Stimulated activated CD4-positive, alpha-beta T cell treated with anti-CD3 and anti-CD28 coated beads, TNF-alpha, amount 100 ng/mL, for 1 hour (primary cell): ENCODE results near the gene ATOH7.
"Not testable (repeated sequence)": the region's sequence is repeated elsewhere in the genome, so short reads cannot be mapped to it uniquely, and the experiment has no call there.

Experiments
- DNase-seq, 3 donors: peaks; one replicate each; pipeline ENCODE4 v3.0.0-alpha.2; 2020; ENCODE audit warnings: low read depth in 3 of 3, low spot score in 1 of 3

ATOH7 gene

DNA sequence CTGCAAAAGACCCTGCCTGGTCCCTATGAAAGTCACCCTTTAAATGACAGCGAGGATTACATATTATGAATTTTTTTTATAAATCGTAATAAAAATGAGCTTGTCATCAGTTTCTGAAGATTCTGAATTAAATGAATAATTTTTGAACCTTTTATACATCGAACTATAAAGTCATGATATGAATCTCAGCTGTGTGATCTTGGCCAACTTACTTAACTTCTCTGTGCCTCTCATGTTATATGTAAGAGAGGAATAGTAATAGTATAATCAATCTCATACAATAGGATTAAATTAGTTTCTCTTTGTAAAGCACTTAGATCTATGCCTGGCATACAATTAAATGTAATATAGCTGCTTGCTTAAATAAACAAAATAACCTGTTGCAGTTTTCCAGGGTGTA, 5.3 kb upstream of the ATOH7 start:
- DNase-seq = no peak

DNA sequence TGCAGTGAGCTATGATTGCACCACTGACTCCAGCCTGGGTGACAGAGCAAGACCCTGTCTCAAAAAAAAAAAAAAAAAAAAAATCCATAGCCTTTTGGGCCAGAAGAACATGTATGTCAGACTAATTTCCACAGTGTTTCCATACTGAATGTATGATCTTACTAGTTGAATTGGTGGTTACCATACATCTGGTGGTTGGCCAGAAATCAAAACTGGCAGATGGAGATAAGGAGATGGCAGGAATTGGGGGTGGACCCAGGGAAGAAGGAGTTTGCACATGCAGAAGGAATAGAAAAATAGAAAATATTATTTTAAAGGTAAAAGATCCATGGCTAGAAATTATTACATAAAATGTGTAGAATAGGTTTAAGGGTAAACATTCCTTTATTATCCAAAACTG, 3.7 kb upstream of the ATOH7 start:
- no peak for DNase-seq

DNA sequence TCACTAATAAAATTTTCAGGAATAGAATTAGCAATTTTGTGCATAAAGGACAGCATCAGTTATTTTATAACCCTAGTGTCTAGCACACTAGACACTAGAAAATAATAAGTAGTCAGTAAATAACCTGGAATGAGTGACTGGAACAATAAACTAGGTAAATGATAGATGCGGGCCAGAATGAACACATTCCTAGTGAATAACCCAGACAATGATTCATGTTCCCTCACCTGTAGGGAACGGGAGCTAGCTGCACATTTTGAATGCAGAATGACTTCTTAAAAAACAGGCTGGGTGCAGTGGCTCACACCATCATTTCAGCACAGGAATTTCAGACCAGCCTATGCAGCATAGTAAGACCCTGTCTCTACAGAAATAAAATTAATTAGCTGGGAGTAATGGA, 3.2 kb upstream of the ATOH7 start:
- DNase-seq = no peak

DNA sequence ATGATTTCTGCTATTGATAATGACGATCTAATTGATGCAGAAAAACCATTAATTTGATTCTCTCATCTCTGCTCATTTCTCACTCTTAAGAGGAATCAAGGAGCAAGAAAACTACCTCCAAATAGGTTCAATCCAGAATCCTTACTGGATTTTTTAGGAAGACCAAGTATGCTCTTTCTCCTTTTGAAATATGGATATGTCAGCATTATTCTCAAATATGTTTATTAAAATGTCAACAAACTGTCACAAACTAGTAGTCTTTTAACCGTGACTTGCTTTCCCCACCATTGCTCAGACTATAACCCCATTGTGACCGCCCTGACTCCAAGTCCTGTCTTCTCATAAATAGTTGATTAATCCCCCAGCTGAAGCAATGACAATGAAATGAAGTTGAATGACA, 1.1 kb upstream of the ATOH7 start:
- DNase-seq = no peak

DNA sequence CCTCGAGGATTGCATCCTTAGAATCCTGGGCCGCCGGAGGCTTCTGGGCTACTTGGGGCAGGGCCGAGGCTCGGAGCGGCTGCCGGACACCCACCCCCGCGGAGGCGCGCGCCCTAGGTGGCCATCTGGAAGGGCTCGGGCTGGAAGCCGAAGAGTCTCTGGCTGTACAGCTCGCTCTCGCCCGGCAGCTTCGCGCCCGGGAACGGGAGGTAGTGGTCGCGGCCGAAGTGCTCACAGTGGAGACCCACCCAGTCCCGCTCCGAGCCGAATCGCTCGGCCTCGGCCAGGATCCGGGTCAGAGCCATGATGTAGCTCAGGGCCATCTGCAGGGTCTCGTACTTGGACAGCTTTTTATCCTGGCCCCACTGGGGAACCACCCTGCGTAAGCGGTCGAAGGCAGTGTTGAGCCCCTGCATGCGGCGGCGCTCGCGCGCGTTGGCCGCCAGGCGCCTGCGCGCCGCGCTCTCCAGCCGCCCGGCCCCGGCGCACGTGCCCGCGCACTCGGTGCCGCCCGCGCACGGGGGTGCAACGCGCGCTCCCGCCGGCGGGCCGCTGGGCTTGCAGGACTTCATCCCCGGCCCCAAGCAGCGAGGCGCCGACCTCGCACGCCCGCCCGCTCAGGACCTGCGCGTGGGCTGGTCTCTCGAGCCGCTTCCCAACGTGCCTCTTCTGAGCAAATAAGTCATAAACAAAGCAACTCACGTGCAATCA, 652 bp downstream of the ATOH7 start:
- peak in 1 of 3 donors; percentile 28 for DNase-seq

DNA sequence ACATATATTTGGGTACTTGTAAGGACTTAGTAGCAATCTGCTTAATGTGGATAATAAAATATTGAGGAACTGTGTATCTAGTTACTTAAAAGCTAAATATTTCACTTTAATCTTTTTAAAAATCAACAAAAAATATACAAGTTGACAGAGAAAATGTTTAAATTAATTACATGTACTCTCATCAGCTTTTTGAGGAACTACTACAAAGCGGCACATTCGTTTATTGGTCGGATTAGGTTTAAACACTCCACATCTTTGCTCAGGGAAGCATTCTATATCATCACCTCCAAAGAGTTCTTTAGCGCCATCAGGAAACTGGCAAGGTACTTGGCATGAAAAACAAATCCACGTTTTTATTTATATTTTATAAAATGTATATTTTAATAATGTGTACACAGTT, 1.6 kb downstream of the ATOH7 start:
- DNase-seq = no peak

DNA sequence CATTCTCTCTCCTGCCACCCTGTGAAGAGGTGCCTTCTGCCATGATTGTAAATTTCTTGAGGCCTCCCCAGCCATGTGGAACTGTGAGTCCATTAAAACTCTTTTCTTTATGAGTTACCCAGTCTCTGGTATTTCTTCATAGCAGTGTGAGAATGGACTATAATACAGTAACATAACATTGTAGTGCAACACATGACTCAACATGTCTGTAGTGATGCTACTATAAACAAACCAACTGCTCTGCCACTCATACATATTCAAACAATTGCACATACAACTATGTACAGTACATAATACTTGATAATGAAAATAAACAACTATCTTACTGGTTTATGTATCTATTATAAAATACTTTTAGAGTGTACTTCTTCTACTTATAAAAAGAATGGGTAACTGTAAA, 7.1 kb downstream of the ATOH7 start:
- DNase-seq = no peak

DNA sequence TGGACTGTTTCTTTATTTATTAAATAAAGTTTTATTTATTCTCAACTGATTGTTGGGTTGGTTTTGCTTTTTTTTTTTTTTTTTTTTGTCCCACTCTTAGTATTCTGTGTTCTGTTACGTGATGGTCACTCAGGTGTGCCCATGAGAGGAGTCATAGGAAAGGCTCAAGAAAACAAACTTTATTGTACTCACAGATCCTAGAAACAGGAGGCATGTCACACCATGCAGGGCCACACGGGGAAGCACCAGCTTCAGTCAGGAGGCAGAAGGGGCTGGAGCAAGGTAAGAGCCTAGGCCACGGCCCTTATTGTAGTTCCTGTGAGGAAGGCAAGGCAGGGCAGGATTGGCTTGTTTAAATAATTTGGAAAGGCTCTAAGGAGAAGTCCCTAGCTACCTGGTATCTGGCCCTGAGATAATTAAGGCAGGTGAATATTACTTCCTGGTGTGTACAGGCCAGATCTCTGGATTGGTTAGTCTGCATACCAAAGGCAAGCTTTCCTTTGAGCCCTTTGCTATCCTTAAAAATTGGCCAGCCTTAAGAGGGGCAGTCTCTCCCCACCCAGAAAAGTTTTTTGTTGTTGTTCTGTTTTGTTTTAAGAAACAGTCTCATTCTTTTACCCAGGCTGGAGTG, 8.3 kb downstream of the ATOH7 start:
- no peak for DNase-seq

DNA sequence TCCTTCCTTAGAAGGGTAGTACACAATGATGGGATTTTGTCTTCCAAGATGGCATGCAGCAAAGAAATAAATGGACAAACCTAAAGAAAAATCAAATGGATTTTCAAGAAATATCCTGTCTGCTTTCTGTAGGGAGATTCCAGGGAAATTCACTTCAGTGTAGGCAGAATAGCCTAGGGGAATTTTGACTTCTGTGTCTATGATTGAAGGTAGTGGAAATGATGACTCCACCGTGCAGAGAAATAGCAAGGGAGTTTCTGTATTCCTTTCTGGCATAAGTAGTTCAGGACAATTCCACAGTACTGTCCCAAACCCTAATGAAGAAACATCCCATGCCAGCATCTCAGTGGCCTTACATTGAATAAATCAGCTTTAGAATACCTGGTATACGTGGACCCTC, 9.5 kb downstream of the ATOH7 start:
- no peak for DNase-seq

DNA sequence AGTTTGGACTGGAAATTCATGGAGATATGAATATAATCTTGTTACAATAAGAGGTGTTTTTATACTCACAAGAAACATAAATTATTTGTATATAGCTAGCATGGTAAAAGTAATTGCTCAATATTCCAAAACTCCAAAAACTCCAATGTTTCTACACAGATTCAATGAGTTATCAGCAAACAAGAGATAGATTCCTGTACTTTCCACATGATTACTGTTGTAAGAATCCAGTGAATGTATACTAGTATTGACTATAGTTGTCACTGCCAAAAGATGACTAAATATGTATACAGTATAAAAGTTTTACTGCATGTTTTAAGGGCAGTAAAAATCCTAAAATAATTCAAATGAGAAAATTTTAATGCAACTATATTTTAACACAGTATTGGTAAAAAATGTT, 10.7 kb downstream of the ATOH7 start:
- DNase-seq = no peak

DNA sequence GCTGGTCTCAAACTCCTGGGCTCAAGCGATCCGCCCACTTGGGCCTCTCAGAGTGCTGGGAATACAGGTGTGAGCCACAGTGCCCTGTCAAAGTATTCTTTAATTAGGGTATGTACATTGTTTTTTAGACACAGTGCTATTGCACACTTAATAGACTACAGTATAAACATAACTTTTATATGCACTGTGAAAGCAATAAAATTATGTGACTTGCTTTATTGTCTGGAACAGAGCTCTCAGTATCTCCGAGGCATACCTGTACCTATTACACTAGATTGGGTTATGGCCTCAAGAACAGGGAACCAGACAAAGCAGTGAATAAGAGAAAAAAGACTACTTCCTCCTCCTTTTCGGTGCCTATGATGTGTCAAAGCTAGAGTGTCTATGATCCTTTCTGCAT, 13.1 kb downstream of the ATOH7 start:
- no peak for DNase-seq

DNA sequence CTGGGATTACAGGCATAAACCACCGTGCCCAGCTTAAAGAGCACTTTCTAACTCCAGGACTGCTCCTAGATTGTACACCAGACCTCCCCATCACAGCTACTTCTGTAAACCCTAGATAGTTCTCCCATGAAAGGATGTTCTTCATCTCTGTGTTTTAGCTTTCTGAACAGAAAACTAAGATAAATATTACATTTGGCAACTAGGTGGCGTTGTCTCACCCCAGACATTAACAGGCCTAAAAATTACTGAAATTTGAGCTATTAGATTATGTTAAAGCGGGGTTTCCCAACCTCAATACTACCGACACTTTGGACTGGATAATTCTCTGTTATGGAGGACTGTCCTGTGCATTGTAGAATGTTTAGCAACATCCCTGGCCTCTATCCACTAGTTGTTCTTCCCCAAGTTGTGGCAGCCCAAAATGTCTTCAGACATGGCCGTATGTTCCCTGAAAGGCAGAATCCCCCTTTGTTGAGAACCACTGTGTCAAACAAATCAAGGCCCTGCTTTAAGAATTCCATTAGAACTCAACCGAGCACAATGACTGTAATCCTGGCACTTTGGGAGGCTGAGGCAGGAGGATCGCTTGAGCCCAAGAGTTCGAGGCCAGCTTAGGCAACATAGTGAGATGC, 19.1 kb downstream of the ATOH7 start:
- no peak for DNase-seq

DNA sequence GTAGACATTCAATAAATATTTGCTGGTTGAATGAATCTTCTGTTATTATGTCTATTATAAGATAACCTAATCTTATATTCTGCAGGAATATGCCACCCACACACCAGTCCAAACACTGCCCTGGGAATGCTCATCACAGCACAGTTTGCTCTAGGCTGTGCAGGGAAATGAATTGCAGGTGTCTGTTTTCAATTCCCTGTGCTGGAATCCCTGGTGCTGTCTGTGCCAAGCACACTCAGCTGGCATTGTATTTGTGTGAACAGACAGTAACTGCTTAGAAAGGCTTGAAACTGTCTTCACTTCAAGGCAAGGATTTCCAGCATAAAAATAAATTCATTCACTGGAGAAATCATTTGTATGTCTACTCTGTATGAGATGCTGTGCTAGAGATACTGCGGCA, 20.2 kb downstream of the ATOH7 start:
- no peak for DNase-seq

DNA sequence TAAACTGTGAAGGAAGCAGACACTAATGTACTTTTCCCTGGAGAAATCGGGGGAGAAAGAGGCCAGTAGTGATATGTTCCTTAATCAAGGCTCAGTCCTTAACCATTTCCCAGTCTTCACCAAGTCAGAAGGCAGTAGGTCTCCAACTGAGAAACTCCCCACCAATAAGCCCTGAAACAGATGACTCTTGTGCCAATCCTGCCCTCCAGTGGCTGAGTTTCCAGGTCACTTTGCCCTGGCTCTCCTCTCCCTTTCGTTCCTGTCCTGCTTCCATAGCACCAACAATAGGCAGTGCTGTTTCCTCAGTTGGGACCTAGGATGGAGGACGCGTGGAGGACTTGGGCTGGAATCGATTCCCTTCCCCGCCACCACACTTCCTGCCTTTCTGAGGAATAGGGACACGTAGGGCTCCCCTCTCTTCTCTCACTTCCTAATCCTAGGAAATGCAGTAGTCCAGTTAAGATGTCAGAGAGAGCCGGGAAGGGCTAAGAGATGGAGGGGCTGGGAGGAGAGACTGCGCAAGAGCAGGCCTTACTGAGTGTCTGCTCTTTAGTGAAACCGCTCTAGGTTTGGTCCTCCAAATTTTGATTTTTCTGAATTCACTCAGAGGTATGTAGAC, 23.4 kb downstream of the ATOH7 start:
- no peak for DNase-seq

DNA sequence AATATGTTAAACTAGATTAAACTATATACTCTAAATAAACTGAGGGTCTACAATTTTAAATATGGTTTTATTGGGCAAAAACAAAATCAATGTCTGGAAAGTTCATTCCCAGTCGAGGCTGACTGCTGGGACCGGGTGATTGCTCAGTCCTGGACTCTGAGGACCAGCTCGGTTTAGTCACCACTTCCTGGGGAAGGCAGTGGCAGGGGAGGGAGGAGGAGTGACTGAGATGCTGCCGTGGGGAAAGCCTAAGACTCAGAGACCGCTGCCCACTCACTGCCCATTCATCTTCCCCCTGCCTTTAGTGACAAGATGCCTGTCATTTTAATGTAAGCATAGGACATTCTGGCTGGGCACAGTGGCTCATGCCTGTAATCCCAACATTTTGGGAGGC, 29.0 kb downstream of the ATOH7 start:
- no peak for DNase-seq

DNA sequence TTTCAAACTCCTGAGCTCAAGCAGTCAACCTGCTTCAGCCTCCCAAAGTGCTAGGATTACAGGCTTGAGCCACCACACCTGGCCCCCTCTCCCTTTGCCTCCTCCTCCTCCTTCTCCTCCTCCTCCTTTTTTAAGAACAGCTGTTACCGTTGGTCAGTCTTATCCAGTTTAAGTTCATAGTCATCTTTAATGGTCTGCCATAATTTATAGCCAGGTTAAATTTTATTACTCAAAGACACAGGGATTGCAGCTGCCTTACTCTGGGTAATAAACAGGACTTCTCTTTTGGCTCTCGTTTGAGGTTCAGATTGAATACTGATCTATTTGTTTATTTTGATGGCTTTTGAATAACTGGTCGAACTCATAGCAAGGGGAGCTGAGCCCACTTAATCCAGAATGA, 35.2 kb downstream of the ATOH7 start:
- no peak for DNase-seq

DNA sequence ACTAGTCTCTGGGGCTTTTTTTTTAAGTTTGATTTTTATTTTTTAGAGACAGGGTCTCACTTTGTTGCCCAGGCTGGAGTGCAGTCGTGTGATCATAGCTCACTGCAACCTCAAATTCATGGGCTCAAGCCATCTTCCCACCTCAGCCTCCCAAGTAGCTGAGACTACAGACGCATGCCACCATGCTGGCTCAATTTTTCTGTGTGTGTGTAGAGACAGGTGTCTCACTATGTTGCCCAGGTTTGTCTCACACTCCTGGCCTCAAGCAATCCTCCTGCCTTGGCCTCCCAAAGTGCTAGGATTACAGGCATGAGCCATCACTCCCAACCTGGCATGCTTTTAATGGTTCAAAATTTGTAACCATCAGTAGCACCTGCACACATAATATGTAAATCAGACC, 36.1 kb downstream of the ATOH7 start:
- not testable (repeated sequence) for DNase-seq

DNA sequence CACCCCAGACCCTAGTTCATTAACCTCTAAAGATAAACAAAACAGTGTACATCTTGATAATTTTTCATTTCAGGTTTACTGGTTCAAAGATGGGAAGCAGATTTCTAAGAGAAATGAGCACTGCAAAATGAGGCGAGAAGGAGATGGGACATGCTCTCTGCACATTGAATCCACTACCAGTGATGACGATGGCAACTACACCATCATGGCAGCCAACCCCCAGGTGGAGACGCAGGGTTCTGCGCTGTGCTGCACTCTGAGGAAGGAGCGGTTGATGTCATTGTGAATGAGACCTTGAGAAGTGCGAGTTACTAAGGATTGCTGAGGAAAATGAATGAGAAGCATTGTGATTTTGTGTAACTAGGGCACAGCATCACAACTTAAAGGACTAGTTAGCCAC, 37.6 kb downstream of the ATOH7 start:
- no peak for DNase-seq

DNA sequence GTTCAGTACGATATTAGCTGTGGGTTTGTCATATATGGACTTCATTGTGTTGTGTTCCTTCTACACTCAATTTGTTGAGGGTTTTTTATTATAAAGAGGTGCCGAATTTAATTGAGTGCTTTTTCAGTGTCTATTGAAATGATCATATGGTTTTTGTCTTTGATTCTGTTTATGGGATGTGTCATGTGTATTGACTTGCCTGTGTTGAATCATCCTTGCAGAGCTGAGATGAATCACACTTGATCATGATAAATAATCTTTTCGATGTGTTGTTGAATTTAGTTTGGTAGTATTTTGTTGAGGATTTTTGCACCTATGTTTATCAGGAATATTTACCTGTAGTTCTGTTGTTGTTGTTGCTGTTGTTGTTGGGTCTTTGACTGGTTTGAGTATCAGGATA, 39.8 kb downstream of the ATOH7 start:
- no peak for DNase-seq

DNA sequence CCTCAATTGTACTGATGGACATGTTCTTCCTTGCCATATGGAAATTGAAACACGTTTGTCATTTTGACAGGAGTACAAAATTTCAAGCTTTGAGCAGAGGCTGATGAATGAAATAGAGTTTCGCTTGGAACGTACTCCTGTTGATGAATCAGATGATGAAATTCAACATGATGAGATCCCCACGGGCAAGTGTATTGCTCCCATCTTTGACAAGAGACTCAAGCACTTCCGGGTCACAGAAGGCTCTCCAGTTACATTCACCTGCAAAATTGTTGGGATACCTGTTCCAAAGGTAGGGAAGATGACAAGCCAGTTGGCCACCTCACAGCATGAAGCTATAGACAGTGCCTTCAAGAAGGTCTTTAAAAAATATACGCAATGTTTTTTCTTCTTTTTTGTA, 43.1 kb downstream of the ATOH7 start:
- DNase-seq = no peak

DNA sequence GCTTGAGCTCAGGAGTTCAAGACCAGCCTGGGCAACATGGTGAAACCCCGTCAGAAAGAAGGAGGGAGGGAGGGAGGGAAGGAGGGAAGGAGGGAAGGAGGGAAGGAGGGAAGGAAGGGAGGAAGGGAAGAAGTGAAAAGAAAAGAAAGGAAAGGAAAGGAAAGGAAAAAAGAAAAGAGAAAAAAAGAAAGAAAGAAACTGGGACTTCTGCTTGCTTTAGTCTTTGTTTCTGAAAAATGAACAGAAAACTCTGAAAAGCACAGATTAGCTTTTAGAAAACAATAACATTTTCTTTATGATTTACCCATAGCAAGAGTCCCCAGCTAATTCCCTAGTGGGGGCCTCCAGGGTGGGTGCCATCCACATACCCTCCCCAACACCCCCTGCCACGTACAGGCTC, 46.8 kb downstream of the ATOH7 start:
- no peak for DNase-seq

DNA sequence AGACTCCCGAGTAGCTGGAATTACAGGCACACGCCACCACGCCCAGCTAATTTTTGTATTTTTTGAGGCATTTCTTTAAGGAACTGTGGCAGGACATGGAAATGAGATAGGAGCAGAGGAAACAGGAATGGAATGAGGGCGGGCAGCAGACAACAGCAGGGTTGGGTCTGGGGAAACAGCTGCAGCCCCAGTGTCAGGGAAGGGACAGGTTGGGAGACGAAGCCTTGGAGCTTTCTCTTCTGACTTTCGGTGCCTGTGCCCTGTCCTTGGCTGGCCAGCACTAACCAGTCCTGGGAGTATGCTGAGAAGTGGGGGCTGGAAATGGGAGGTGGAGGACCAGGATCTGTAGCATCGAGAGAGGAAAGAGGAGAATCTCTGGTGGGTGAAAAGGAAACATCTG, 47.4 kb downstream of the ATOH7 start:
- DNase-seq = no peak
